Tibial nerve (tissue), 4 donors: ENCODE results near the gene SRGAP3. TPM values are rescaled to one million over a fixed set of nuclear protein-coding genes. Genes with fewer than 3 reads are reported as not detected.

Source experiments
- DNase-seq, 2 donors: peaks; one replicate each; pipeline ENCODE4 v3.0.0-alpha.2; 2019; ENCODE audit warnings: low spot score in 2 of 2
- H3K27ac ChIP-seq, 4 donors: fragments of 200-600 bp; sonication (generic) in 3 of 4; one replicate each; pipeline ENCODE4 v1.5.1; 2017 to 2019; ENCODE audit warnings: mild to moderate bottlenecking in 1 of 4
- H3K27me3 ChIP-seq, 2 donors: fragments of 200-600 bp; sonication (generic) in 1 of 2; one replicate each; pipeline versions ENCODE4 v1.5.1 to v1.6.0; 2017 to 2019
- H3K36me3 ChIP-seq, 3 donors: fragments of 200-600 bp; sonication (generic); one replicate each; pipeline ENCODE4 v1.5.1; 2018 to 2019
- H3K4me1 ChIP-seq, 4 donors: fragments of 200-600 bp; sonication (generic) in 3 of 4; one replicate each; pipeline ENCODE4 v1.5.1; 2017 to 2019
- H3K4me3 ChIP-seq, 4 donors: fragments of 200-600 bp; sonication (generic) in 3 of 4; one replicate each; pipeline ENCODE4 v1.5.1; 2017 to 2019; ENCODE audit warnings: mild to moderate bottlenecking in 1 of 4, moderate library complexity in 1 of 4
- H3K9me3 ChIP-seq, 4 donors: fragments of 200-600 bp; sonication (generic) in 3 of 4; one replicate each; pipeline ENCODE4 v1.5.1; 2017 to 2019
- CTCF ChIP-seq, 5 experiments: fragments of 200-600 bp in 3 of 5; fragments of 450-650 bp in 2 of 5; sonication (generic) in 3 of 5; IDR thresholded peaks; one replicate each; pipeline ENCODE4 v1.5.1; 2016 to 2019; ENCODE audit warnings: antibody characterized with exemption in 5 of 5, mild to moderate bottlenecking in 3 of 5, moderate library complexity in 2 of 5
- EP300 ChIP-seq, 2 donors: sonication (generic); formaldehyde crosslinking; IDR thresholded peaks; one replicate each; pipeline ENCODE4 v1.6.1; 2017; ENCODE audit warnings: antibody characterized with exemption in 2 of 2, mild to moderate bottlenecking in 1 of 2
- POLR2A ChIP-seq, 2 donors: fragments of 450-650 bp; IDR thresholded peaks; one replicate each; pipeline ENCODE4 v1.6.1; 2017; ENCODE audit warnings: antibody characterized with exemption in 2 of 2, mild to moderate bottlenecking in 2 of 2, moderate library complexity in 2 of 2
- WGBS, 2 donors: methylation state at CpG; one replicate each; pipeline ENCODE4 v1.1.5; 2018; 5-methylcytosine and 5-hydroxymethylcytosine counted together
- total RNA-seq, 4 donors: library from RNA; depleted of rRNA; stranded (reverse); fragments of >200 nt; gene quantifications; one replicate each; pipeline ENCODE4 v1.1.0, GENCODE V29; 2016

Gene SRGAP3
- total RNA-seq, 4 donors from 2014 or later, result 11.7 to 18.0 (median 15.1) TPM

GRCh38 chr3:9204253-9204992, 45.0 kb downstream of the SRGAP3 start:
- WGBS, 2 donors, result 42 to 52% methylated on average over 17 of the region's 17 CpGs
- DNase-seq, result no peak
- Histone ChIP-seq H3K4me1 (peaks cover 0 to 15% (median 0%) of the 10 kb centered on the region in 4 donors), H3K27me3 (no peaks in the 10 kb centered on the region), H3K27ac (peak overlapping the region; percentile 59 to 86 (median 74)), H3K4me3 (no peak overlapping the region), H3K9me3 (no peaks in the 10 kb centered on the region), H3K36me3 (no peaks in the 10 kb centered on the region)
- TF ChIP-seq POLR2A (IDR thresholded peaks at IDR 0.05) (no peak), EP300 (IDR thresholded peaks at IDR 0.05) (peak in 1 of 2 donors; percentile 39)

- Histone ChIP-seq H3K36me3 (no peaks in the 10 kb centered on the region), H3K27ac (peak overlapping the region in 2 of 4 donors; percentile 80 to 86), H3K9me3 (no peaks in the 10 kb centered on the region), H3K4me3 (no peak overlapping the region), H3K4me1 (peaks cover 0 to 15% (median 0%) of the 10 kb centered on the region in 4 donors), H3K27me3 (no peaks in the 10 kb centered on the region)
- no peak for TF ChIP-seq EP300 (IDR thresholded peaks at IDR 0.05)
- TF ChIP-seq POLR2A (IDR thresholded peaks at IDR 0.05), result no peak
- 93 to 98% methylated on average over 2 of the region's 2 CpGs for WGBS, 2 donors
- DNase-seq, result no peak
Observed at GRCh38 chr3:9203317-9203716, 46.1 kb downstream of the SRGAP3 start.

- no peaks in the 10 kb centered on the region for H3K36me3 ChIP-seq
- peak overlapping the region in 2 of 4 donors; percentile 80 to 86 for H3K27ac ChIP-seq
- H3K27me3 ChIP-seq, result no peaks in the 10 kb centered on the region
- DNase-seq, result no peak
- WGBS, 2 donors, result 83 to 88% methylated on average over 1 to 4 of the region's 4 CpGs
- H3K9me3 ChIP-seq, result no peaks in the 10 kb centered on the region
- peaks cover 0 to 15% (median 0%) of the 10 kb centered on the region in 4 donors for H3K4me1 ChIP-seq
- H3K4me3 ChIP-seq, result no peak overlapping the region
- no peak for TF ChIP-seq CTCF (IDR thresholded peaks at IDR 0.05)
- no peak for TF ChIP-seq EP300 (IDR thresholded peaks at IDR 0.05)
- TF ChIP-seq POLR2A (IDR thresholded peaks at IDR 0.05), result no peak
Observed at GRCh38 chr3:9202546-9202945, 46.9 kb downstream of the SRGAP3 start.

- 75 to 79% methylated on average over 6 of the region's 6 CpGs for WGBS, 2 donors
- Histone ChIP-seq H3K4me1 (peaks cover 0 to 15% (median 0%) of the 10 kb centered on the region in 4 donors), H3K27me3 (no peaks in the 10 kb centered on the region), H3K27ac (no peak overlapping the region), H3K4me3 (no peak overlapping the region), H3K9me3 (no peaks in the 10 kb centered on the region), H3K36me3 (no peaks in the 10 kb centered on the region)
- TF ChIP-seq POLR2A (IDR thresholded peaks at IDR 0.05) (no peak), EP300 (IDR thresholded peaks at IDR 0.05) (no peak), CTCF (IDR thresholded peaks at IDR 0.05) (no peak)
- no peak for DNase-seq
Observed at GRCh38 chr3:9201955-9202354, 47.5 kb downstream of the SRGAP3 start.

- WGBS, 2 donors, result 63 to 81% methylated on average over 5 of the region's 5 CpGs
- peaks cover 0 to 15% (median 0%) of the 10 kb centered on the region in 4 donors for H3K4me1 ChIP-seq
- H3K4me3 ChIP-seq, result no peak overlapping the region
- H3K9me3 ChIP-seq, result no peaks in the 10 kb centered on the region
- H3K27ac ChIP-seq, result no peak overlapping the region
- peak in 1 of 5 experiments; percentile 7 for TF ChIP-seq CTCF (IDR thresholded peaks at IDR 0.05)
- TF ChIP-seq EP300 (IDR thresholded peaks at IDR 0.05), result peak in 1 of 2 donors; percentile 53
- TF ChIP-seq POLR2A (IDR thresholded peaks at IDR 0.05), result no peak
- no peaks in the 10 kb centered on the region for H3K36me3 ChIP-seq
- no peak for DNase-seq
- H3K27me3 ChIP-seq, result no peaks in the 10 kb centered on the region
Observed at GRCh38 chr3:9201266-9201665, 48.2 kb downstream of the SRGAP3 start.

GRCh38 chr3:9199775-9200174, 49.7 kb downstream of the SRGAP3 start:
- DNase-seq, result no peak
- H3K27me3 ChIP-seq, result no peaks in the 10 kb centered on the region
- H3K36me3 ChIP-seq, result no peaks in the 10 kb centered on the region
- H3K4me3 ChIP-seq, result no peak overlapping the region
- peaks cover 0 to 15% (median 0%) of the 10 kb centered on the region in 4 donors for H3K4me1 ChIP-seq
- 50 to 59% methylated on average over 3 of the region's 3 CpGs for WGBS, 2 donors
- H3K9me3 ChIP-seq, result no peaks in the 10 kb centered on the region
- no peak overlapping the region for H3K27ac ChIP-seq
- no peak for TF ChIP-seq EP300 (IDR thresholded peaks at IDR 0.05)
- no peak for TF ChIP-seq CTCF (IDR thresholded peaks at IDR 0.05)
- no peak for TF ChIP-seq POLR2A (IDR thresholded peaks at IDR 0.05)
